WTC11 (cell line): ENCODE data around the gene DPP8. TPM values are rescaled to one million over a fixed set of nuclear protein-coding genes. Genes with fewer than 3 reads are reported as not detected.
A peak's percentile ranks its signal among the peaks of the same experiment; 100 is the strongest.

Source experiments
- ATF1 ChIP-seq: sonication (generic); formaldehyde crosslinking; IDR thresholded peaks from 2 replicates; pipeline ENCODE4 v1.8.1; 2023; ENCODE audit warnings: mild to moderate bottlenecking, moderate library complexity, missing genetic modification reagents
- CREB1 ChIP-seq: sonication (generic); formaldehyde crosslinking; IDR thresholded peaks from 2 replicates; pipeline ENCODE4 v1.8.0; 2023; ENCODE audit warnings: mild to moderate bottlenecking, missing genetic modification reagents
- ESRRA ChIP-seq: sonication (generic); formaldehyde crosslinking; IDR thresholded peaks from 2 replicates; pipeline ENCODE4 v1.8.1; 2022; ENCODE audit warnings: mild to moderate bottlenecking, missing genetic modification reagents, borderline replicate concordance
- FOXJ3 ChIP-seq: sonication (generic); formaldehyde crosslinking; IDR thresholded peaks from 2 replicates; pipeline ENCODE4 v1.9.0; 2021; ENCODE audit warnings: missing genetic modification reagents, mild to moderate bottlenecking, borderline replicate concordance
- HMGA2 ChIP-seq: fragments of 250-450 bp; sonication (Bioruptor Pico); IDR thresholded peaks from 2 replicates; pipeline ENCODE4 v1.4.0; 2021; ENCODE audit warnings: mild to moderate bottlenecking, moderate library complexity
- NFE2L1 ChIP-seq: sonication (generic); formaldehyde crosslinking; IDR thresholded peaks from 2 replicates; pipeline ENCODE4 v1.8.1; 2023; ENCODE audit warnings: missing genetic modification reagents
- NR2C2 ChIP-seq: sonication (generic); formaldehyde crosslinking; IDR thresholded peaks from 2 replicates; pipeline ENCODE4 v1.8.0; 2022; ENCODE audit warnings: mild to moderate bottlenecking, missing genetic modification reagents
- NR3C1 ChIP-seq: sonication (generic); formaldehyde crosslinking; conservative IDR thresholded peaks from 2 replicates; pipeline ENCODE4 v1.8.1; 2023; ENCODE audit warnings: low read depth, mild to moderate bottlenecking, missing genetic modification reagents
- RORB ChIP-seq: fragments of 250-450 bp; sonication (Bioruptor Pico); IDR thresholded peaks from 2 replicates; pipeline ENCODE4 v1.9.0; 2021; ENCODE audit warnings: mild to moderate bottlenecking
- SOX15 ChIP-seq: fragments of 250-450 bp; sonication (Bioruptor Pico); IDR thresholded peaks from 2 replicates; pipeline ENCODE4 v1.9.0; 2021; ENCODE audit warnings: mild to moderate bottlenecking
- TCF7 ChIP-seq: sonication (generic); formaldehyde crosslinking; IDR thresholded peaks from 2 replicates; pipeline ENCODE4 v1.8.0; 2022; ENCODE audit warnings: mild to moderate bottlenecking, low read depth, missing genetic modification reagents, moderate library complexity
- ZBTB21 ChIP-seq: sonication (generic); formaldehyde crosslinking; IDR thresholded peaks from 2 replicates; pipeline ENCODE4 v1.8.1; 2023; ENCODE audit warnings: mild to moderate bottlenecking, missing genetic modification reagents, borderline replicate concordance
- ZNF121 ChIP-seq: sonication (generic); formaldehyde crosslinking; IDR thresholded peaks from 2 replicates; pipeline ENCODE4 v1.8.0; 2023; ENCODE audit warnings: missing genetic modification reagents
- ZNF263 ChIP-seq: sonication (generic); formaldehyde crosslinking; IDR thresholded peaks from 2 replicates; pipeline ENCODE4 v1.8.1; 2022; ENCODE audit warnings: low read depth, mild to moderate bottlenecking, moderate library complexity, missing genetic modification reagents
- ZNF317 ChIP-seq: sonication (generic); formaldehyde crosslinking; IDR thresholded peaks from 2 replicates; pipeline ENCODE4 v1.8.1; 2023; ENCODE audit warnings: low read depth, mild to moderate bottlenecking, moderate library complexity, missing genetic modification reagents, borderline replicate concordance
- ZNF396 ChIP-seq: fragments of 250-450 bp; sonication (Bioruptor Pico); IDR thresholded peaks from 2 replicates; pipeline ENCODE4 v1.8.0; 2021; ENCODE audit warnings: mild to moderate bottlenecking, moderate library complexity, borderline replicate concordance
- total RNA-seq: library from RNA; stranded (reverse); gene quantifications from 3 replicates; pipeline ENCODE4 v1.2.3, GENCODE V29; 2021
- TF ChIP-seq, protein P1 (sequence below): sonication (generic); formaldehyde crosslinking; IDR thresholded peaks from 2 replicates; pipeline ENCODE4 v1.8.1; 2023; ENCODE audit warnings: mild to moderate bottlenecking, moderate library complexity, missing genetic modification reagents
- TF ChIP-seq, protein P2 (sequence below): fragments of 250-450 bp; sonication (Bioruptor Pico); IDR thresholded peaks from 2 replicates; pipeline ENCODE4 v1.9.0; 2021; ENCODE audit warnings: mild to moderate bottlenecking, borderline replicate concordance
- TF ChIP-seq, protein P3 (sequence below): sonication (generic); formaldehyde crosslinking; IDR thresholded peaks from 2 replicates; pipeline ENCODE4 v1.8.0; 2023; ENCODE audit warnings: missing genetic modification reagents
- TF ChIP-seq, protein P4 (sequence below): fragments of 250-450 bp; sonication (Bioruptor Pico); conservative IDR thresholded peaks from 2 replicates; pipeline ENCODE4 v1.9.0; 2021; ENCODE audit warnings: mild to moderate bottlenecking
- TF ChIP-seq, protein P5 (sequence below): fragments of 250-450 bp; sonication (Bioruptor Pico); IDR thresholded peaks from 2 replicates; pipeline ENCODE4 v2.1.2; 2022; ENCODE audit warnings: mild to moderate bottlenecking, moderate library complexity
- TF ChIP-seq, protein P6 (sequence below): sonication (generic); formaldehyde crosslinking; IDR thresholded peaks from 2 replicates; pipeline ENCODE4 v1.8.1; 2022; ENCODE audit warnings: mild to moderate bottlenecking, missing genetic modification reagents, moderate library complexity, borderline replicate concordance
- TF ChIP-seq, protein P7 (sequence below): sonication (generic); formaldehyde crosslinking; IDR thresholded peaks from 2 replicates; pipeline ENCODE4 v1.8.1; 2023; ENCODE audit warnings: mild to moderate bottlenecking, missing genetic modification reagents
- TF ChIP-seq, protein P8 (sequence below): sonication (generic); formaldehyde crosslinking; IDR thresholded peaks from 2 replicates; pipeline ENCODE4 v1.8.1; 2023; ENCODE audit warnings: mild to moderate bottlenecking, missing genetic modification reagents

DPP8 gene
- total RNA-seq, 1 experiment from 2014 or later: 31.9 TPM

DNA sequence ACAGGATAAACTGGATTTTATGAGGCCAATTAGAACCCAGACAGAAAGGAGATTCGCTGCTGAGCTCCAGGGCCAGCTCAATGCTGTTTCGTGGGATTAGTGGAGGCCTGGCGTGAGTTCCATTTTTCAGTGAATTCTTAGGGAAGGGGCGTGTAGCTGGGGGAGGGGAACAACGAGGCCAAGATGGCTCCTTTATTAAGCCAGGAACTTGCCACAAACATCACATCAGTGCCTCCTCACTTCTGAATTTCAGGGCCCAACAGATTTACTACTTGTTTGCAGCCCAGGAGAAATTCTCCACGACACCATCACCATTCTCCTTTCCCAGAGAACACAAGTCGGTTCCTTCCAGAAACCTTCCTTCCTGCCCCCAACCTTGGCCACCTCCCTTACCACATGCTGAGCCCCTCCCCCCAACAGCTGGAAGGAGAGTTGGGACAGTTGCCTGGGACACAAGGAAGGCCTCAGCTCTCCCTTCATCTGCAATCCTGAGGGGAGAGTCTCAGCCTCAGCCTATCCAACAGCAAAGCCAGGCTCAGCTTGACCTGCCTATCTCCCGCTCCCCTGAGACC is 100.6 kb downstream of the DPP8 start (continued):
- TF ChIP-seq, protein P1, sequence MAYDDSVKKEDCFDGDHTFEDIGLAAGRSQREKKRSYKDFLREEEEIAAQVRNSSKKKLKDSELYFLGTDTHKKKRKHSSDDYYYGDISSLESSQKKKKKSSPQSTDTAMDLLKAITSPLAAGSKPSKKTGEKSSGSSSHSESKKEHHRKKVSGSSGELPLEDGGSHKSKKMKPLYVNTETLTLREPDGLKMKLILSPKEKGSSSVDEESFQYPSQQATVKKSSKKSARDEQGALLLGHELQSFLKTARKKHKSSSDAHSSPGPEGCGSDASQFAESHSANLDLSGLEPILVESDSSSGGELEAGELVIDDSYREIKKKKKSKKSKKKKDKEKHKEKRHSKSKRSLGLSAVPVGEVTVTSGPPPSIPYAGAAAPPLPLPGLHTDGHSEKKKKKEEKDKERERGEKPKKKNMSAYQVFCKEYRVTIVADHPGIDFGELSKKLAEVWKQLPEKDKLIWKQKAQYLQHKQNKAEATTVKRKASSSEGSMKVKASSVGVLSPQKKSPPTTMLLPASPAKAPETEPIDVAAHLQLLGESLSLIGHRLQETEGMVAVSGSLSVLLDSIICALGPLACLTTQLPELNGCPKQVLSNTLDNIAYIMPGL (CRISPR knock-in tag): no peak
- TF ChIP-seq HMGA2 (no peak), RORB (no peak), NR2C2 (CRISPR knock-in tag) (no peak), FOXJ3 (CRISPR knock-in tag) (no peak), ZNF396 (CRISPR knock-in tag) (no peak), SOX15 (CRISPR knock-in tag) (no peak), NR3C1 (CRISPR knock-in tag) (no peak), NFE2L1 (no peak), CREB1 (CRISPR knock-in tag) (0 out of 2 replicates have a peak, but pooled peaks have one; percentile 7), ESRRA (CRISPR knock-in tag) (no peak), TCF7 (CRISPR knock-in tag) (no peak), ZNF317 (CRISPR knock-in tag) (no peak), ZNF263 (no peak), ATF1 (CRISPR knock-in tag) (no peak), ZBTB21 (CRISPR knock-in tag) (peak; percentile 83; the same call in 1 of the 2 replicates), ZNF121 (CRISPR knock-in tag) (no peak; the same call in 1 of the 2 replicates)
- TF ChIP-seq, protein P2, sequence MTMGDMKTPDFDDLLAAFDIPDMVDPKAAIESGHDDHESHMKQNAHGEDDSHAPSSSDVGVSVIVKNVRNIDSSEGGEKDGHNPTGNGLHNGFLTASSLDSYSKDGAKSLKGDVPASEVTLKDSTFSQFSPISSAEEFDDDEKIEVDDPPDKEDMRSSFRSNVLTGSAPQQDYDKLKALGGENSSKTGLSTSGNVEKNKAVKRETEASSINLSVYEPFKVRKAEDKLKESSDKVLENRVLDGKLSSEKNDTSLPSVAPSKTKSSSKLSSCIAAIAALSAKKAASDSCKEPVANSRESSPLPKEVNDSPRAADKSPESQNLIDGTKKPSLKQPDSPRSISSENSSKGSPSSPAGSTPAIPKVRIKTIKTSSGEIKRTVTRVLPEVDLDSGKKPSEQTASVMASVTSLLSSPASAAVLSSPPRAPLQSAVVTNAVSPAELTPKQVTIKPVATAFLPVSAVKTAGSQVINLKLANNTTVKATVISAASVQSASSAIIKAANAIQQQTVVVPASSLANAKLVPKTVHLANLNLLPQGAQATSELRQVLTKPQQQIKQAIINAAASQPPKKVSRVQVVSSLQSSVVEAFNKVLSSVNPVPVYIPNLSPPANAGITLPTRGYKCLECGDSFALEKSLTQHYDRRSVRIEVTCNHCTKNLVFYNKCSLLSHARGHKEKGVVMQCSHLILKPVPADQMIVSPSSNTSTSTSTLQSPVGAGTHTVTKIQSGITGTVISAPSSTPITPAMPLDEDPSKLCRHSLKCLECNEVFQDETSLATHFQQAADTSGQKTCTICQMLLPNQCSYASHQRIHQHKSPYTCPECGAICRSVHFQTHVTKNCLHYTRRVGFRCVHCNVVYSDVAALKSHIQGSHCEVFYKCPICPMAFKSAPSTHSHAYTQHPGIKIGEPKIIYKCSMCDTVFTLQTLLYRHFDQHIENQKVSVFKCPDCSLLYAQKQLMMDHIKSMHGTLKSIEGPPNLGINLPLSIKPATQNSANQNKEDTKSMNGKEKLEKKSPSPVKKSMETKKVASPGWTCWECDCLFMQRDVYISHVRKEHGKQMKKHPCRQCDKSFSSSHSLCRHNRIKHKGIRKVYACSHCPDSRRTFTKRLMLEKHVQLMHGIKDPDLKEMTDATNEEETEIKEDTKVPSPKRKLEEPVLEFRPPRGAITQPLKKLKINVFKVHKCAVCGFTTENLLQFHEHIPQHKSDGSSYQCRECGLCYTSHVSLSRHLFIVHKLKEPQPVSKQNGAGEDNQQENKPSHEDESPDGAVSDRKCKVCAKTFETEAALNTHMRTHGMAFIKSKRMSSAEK: no peak
- TF ChIP-seq, protein P3, sequence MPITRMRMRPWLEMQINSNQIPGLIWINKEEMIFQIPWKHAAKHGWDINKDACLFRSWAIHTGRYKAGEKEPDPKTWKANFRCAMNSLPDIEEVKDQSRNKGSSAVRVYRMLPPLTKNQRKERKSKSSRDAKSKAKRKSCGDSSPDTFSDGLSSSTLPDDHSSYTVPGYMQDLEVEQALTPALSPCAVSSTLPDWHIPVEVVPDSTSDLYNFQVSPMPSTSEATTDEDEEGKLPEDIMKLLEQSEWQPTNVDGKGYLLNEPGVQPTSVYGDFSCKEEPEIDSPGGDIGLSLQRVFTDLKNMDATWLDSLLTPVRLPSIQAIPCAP (CRISPR knock-in tag): no peak
- TF ChIP-seq, protein P4, sequence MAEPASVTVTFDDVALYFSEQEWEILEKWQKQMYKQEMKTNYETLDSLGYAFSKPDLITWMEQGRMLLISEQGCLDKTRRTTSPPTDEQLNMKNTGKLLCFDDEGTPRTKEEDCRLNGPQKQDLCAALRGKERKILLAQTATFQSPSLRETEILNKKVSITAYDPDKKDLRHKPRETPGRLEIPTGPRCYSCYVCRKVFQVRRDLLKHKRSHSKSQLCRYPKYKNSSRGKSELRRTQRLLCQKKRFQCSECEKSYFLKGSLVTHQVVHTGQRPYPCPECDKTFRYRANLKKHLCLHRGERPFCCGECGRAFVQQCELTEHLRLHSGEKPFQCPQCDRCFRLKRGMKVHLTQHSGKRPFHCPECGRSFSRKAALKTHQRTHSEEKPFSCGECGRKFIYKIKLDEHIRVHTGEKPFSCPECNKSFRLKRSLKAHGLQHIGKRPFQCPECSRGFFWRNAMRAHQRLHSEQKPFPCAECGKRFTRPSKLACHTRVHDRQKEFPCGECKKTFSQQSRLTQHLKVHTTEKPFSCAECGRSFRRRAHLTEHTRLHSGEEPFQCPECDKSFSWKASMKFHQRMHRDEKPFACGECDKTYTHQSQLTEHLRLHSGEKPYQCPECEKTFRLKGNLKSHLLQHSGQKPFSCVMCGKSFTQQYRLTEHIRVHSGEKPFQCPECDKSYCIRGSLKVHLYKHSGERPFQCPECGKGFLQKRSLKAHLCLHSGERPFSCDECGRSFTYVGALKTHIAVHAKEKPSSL (CRISPR knock-in tag): no peak
- TF ChIP-seq, protein P5, sequence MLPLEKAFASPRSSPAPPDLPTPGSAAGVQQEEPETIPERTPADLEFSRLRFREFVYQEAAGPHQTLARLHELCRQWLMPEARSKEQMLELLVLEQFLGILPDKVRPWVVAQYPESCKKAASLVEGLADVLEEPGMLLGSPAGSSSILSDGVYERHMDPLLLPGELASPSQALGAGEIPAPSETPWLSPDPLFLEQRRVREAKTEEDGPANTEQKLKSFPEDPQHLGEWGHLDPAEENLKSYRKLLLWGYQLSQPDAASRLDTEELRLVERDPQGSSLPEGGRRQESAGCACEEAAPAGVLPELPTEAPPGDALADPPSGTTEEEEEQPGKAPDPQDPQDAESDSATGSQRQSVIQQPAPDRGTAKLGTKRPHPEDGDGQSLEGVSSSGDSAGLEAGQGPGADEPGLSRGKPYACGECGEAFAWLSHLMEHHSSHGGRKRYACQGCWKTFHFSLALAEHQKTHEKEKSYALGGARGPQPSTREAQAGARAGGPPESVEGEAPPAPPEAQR (CRISPR knock-in tag): no peak
- TF ChIP-seq, protein P6, sequence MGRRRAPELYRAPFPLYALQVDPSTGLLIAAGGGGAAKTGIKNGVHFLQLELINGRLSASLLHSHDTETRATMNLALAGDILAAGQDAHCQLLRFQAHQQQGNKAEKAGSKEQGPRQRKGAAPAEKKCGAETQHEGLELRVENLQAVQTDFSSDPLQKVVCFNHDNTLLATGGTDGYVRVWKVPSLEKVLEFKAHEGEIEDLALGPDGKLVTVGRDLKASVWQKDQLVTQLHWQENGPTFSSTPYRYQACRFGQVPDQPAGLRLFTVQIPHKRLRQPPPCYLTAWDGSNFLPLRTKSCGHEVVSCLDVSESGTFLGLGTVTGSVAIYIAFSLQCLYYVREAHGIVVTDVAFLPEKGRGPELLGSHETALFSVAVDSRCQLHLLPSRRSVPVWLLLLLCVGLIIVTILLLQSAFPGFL (CRISPR knock-in tag): no peak
- TF ChIP-seq, protein P7, sequence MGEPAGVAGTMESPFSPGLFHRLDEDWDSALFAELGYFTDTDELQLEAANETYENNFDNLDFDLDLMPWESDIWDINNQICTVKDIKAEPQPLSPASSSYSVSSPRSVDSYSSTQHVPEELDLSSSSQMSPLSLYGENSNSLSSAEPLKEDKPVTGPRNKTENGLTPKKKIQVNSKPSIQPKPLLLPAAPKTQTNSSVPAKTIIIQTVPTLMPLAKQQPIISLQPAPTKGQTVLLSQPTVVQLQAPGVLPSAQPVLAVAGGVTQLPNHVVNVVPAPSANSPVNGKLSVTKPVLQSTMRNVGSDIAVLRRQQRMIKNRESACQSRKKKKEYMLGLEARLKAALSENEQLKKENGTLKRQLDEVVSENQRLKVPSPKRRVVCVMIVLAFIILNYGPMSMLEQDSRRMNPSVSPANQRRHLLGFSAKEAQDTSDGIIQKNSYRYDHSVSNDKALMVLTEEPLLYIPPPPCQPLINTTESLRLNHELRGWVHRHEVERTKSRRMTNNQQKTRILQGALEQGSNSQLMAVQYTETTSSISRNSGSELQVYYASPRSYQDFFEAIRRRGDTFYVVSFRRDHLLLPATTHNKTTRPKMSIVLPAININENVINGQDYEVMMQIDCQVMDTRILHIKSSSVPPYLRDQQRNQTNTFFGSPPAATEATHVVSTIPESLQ: no peak
- TF ChIP-seq, protein P8, sequence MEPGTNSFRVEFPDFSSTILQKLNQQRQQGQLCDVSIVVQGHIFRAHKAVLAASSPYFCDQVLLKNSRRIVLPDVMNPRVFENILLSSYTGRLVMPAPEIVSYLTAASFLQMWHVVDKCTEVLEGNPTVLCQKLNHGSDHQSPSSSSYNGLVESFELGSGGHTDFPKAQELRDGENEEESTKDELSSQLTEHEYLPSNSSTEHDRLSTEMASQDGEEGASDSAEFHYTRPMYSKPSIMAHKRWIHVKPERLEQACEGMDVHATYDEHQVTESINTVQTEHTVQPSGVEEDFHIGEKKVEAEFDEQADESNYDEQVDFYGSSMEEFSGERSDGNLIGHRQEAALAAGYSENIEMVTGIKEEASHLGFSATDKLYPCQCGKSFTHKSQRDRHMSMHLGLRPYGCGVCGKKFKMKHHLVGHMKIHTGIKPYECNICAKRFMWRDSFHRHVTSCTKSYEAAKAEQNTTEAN: peak; percentile 36; the same call in 1 of the 2 replicates
